Tibial nerve (tissue), 4 donors: ENCODE measurements around the gene PRCD. TPM values are rescaled to one million over a fixed set of nuclear protein-coding genes. Genes with fewer than 3 reads are reported as not detected.
"Not testable (repeated sequence)": the region's sequence is repeated elsewhere in the genome, so short reads cannot be mapped to it uniquely, and the experiment has no call there.

Experiments used
- DNase-seq, 2 donors: peaks; one replicate each; pipeline ENCODE4 v3.0.0-alpha.2; 2019; ENCODE audit warnings: low spot score in 2 of 2
- H3K27ac ChIP-seq, 4 donors: fragments of 200-600 bp; sonication (generic) in 3 of 4; one replicate each; pipeline ENCODE4 v1.5.1; 2017 to 2019; ENCODE audit warnings: mild to moderate bottlenecking in 1 of 4
- H3K27me3 ChIP-seq, 2 donors: fragments of 200-600 bp; sonication (generic) in 1 of 2; one replicate each; pipeline versions ENCODE4 v1.5.1 to v1.6.0; 2017 to 2019
- H3K36me3 ChIP-seq, 3 donors: fragments of 200-600 bp; sonication (generic); one replicate each; pipeline ENCODE4 v1.5.1; 2018 to 2019
- H3K4me1 ChIP-seq, 4 donors: fragments of 200-600 bp; sonication (generic) in 3 of 4; one replicate each; pipeline ENCODE4 v1.5.1; 2017 to 2019
- H3K4me3 ChIP-seq, 4 donors: fragments of 200-600 bp; sonication (generic) in 3 of 4; one replicate each; pipeline ENCODE4 v1.5.1; 2017 to 2019; ENCODE audit warnings: mild to moderate bottlenecking in 1 of 4, moderate library complexity in 1 of 4
- H3K9me3 ChIP-seq, 4 donors: fragments of 200-600 bp; sonication (generic) in 3 of 4; one replicate each; pipeline ENCODE4 v1.5.1; 2017 to 2019
- CTCF ChIP-seq, 5 experiments: fragments of 200-600 bp in 3 of 5; fragments of 450-650 bp in 2 of 5; sonication (generic) in 3 of 5; IDR thresholded peaks; one replicate each; pipeline ENCODE4 v1.5.1; 2016 to 2019; ENCODE audit warnings: antibody characterized with exemption in 5 of 5, mild to moderate bottlenecking in 3 of 5, moderate library complexity in 2 of 5
- EP300 ChIP-seq, 2 donors: sonication (generic); formaldehyde crosslinking; IDR thresholded peaks; one replicate each; pipeline ENCODE4 v1.6.1; 2017; ENCODE audit warnings: antibody characterized with exemption in 2 of 2, mild to moderate bottlenecking in 1 of 2
- POLR2A ChIP-seq, 2 donors: fragments of 450-650 bp; IDR thresholded peaks; one replicate each; pipeline ENCODE4 v1.6.1; 2017; ENCODE audit warnings: antibody characterized with exemption in 2 of 2, mild to moderate bottlenecking in 2 of 2, moderate library complexity in 2 of 2
- WGBS, 2 donors: methylation state at CpG; one replicate each; pipeline ENCODE4 v1.1.5; 2018; 5-methylcytosine and 5-hydroxymethylcytosine counted together
- total RNA-seq, 4 donors: library from RNA; depleted of rRNA; stranded (reverse); fragments of >200 nt; gene quantifications; one replicate each; pipeline ENCODE4 v1.1.0, GENCODE V29; 2016

Gene PRCD
- total RNA-seq, 4 donors from 2014 or later, result 6.6 to 23.5 (median 14.1) TPM

- no peak for DNase-seq
- Histone ChIP-seq H3K9me3 (no peaks in the 10 kb centered on the region), H3K4me1 (peaks cover 0 to 66% (median 33%) of the 10 kb centered on the region in 4 donors), H3K27me3 (no peaks in the 10 kb centered on the region), H3K27ac (peak overlapping the region; percentile 11 to 95 (median 84)), H3K36me3 (peaks cover 0 to 35% (median 4%) of the 10 kb centered on the region in 3 donors), H3K4me3 (peak overlapping the region in 1 of 4 donors; percentile 1)
- WGBS, 2 donors, result 31 to 45% methylated on average over 7 of the region's 7 CpGs
- TF ChIP-seq CTCF (IDR thresholded peaks at IDR 0.05) (no peak), EP300 (IDR thresholded peaks at IDR 0.05) (no peak), POLR2A (IDR thresholded peaks at IDR 0.05) (no peak)
These were observed 21.5 kb downstream of the PRCD start for GRCh38 chr17:76561332-76561731.

GRCh38 chr17:76561799-76562268 lies 22.0 kb downstream of the PRCD start:
- peaks cover 0 to 66% (median 34%) of the 10 kb centered on the region in 4 donors for H3K4me1 ChIP-seq

GRCh38 chr17:76562734-76563148 lies 22.9 kb downstream of the PRCD start:
- Histone ChIP-seq H3K4me3 (no peak overlapping the region), H3K36me3 (peaks cover 0 to 46% (median 4%) of the 10 kb centered on the region in 3 donors), H3K9me3 (no peaks in the 10 kb centered on the region), H3K27me3 (no peaks in the 10 kb centered on the region), H3K4me1 (peaks cover 0 to 70% (median 42%) of the 10 kb centered on the region in 4 donors), H3K27ac (peak overlapping the region; percentile 5 to 95 (median 57))
- no peak for TF ChIP-seq CTCF (IDR thresholded peaks at IDR 0.05)
- TF ChIP-seq EP300 (IDR thresholded peaks at IDR 0.05), result no peak
- no peak for TF ChIP-seq POLR2A (IDR thresholded peaks at IDR 0.05)
- no peak for DNase-seq
- WGBS, 2 donors, result 37 to 42% methylated on average over 6 of the region's 6 CpGs

More at GRCh38 chr17:76561799-76562268, 22.0 kb downstream of the PRCD start:
- Histone ChIP-seq H3K4me3 (peak overlapping the region in 1 of 4 donors; percentile 1), H3K27ac (peak overlapping the region; percentile 11 to 95 (median 84)), H3K27me3 (no peaks in the 10 kb centered on the region), H3K36me3 (peaks cover 0 to 41% (median 4%) of the 10 kb centered on the region in 3 donors), H3K9me3 (no peaks in the 10 kb centered on the region)
- TF ChIP-seq POLR2A (IDR thresholded peaks at IDR 0.05), result no peak
- TF ChIP-seq CTCF (IDR thresholded peaks at IDR 0.05), result no peak
- peak in 1 of 2 donors; percentile 89 for TF ChIP-seq EP300 (IDR thresholded peaks at IDR 0.05)
- DNase-seq, result no peak
- WGBS, 2 donors, result 25 to 37% methylated on average over 5 of the region's 5 CpGs

- peaks cover 0 to 46% (median 4%) of the 10 kb centered on the region in 3 donors for H3K36me3 ChIP-seq
- H3K4me1 ChIP-seq, result peaks cover 0 to 75% (median 48%) of the 10 kb centered on the region in 4 donors
- H3K27me3 ChIP-seq, H3K4me3 ChIP-seq, H3K9me3 ChIP-seq, DNase-seq: not testable (repeated sequence)
- 50 to 53% methylated on average over 2 of the region's 2 CpGs for WGBS, 2 donors
- peak overlapping the region in 1 of 4 donors; percentile 55 for H3K27ac ChIP-seq
These were observed 23.5 kb downstream of the PRCD start for GRCh38 chr17:76563359-76563758.

GRCh38 chr17:76564991-76565727 lies 25.3 kb downstream of the PRCD start:
- Histone ChIP-seq H3K36me3 (peaks cover 0 to 46% (median 4%) of the 10 kb centered on the region in 3 donors), H3K4me1 (peaks cover 0 to 75% (median 42%) of the 10 kb centered on the region in 4 donors), H3K27ac (peak overlapping the region in 3 of 4 donors; percentile 15 to 95 (median 78))
- 49 to 55% methylated on average over 6 to 8 of the region's 8 CpGs for WGBS, 2 donors
- not testable (repeated sequence) for DNase-seq, H3K9me3 ChIP-seq, H3K27me3 ChIP-seq, H3K4me3 ChIP-seq
